Lung (tissue), 12 donors: ENCODE measurements around the gene KRTAP5-5. TPM values are rescaled to one million over a fixed set of nuclear protein-coding genes. Genes with fewer than 3 reads are reported as not detected.
A peak's percentile ranks its signal among the peaks of the same experiment; 100 is the strongest.

Experiments used
- ATAC-seq: fragments of 200-7000 bp; cut with Tn5 transposase; one replicate; pipeline ENCODE4 v1.9.1; 2020; ENCODE audit warnings: moderate number of reproducible peaks; ENCODE audit not compliant: insufficient read depth, low FRiP score
- DNase-seq, 3 donors: peaks; one replicate each; pipeline ENCODE4 v3.0.0-alpha.2; 2013 to 2017
- H3K27ac ChIP-seq, 2 donors: one replicate each; pipeline ENCODE4 v1.5.1; 2013; ENCODE audit warnings: mild to moderate bottlenecking in 2 of 2, moderate library complexity in 2 of 2, control low read depth in 1 of 2, inconsistent platforms in 1 of 2, low read depth in 1 of 2, low read length in 1 of 2
- H3K27me3 ChIP-seq, 3 donors: one replicate each; pipeline ENCODE4 v1.5.1; 2013; ENCODE audit warnings: low read length in 2 of 3; ENCODE audit not compliant: control insufficient read depth in 3 of 3, insufficient read depth in 3 of 3
- H3K36me3 ChIP-seq, 4 donors: one replicate each; pipeline ENCODE4 v1.5.1; 2013; ENCODE audit warnings: low read length in 4 of 4, mild to moderate bottlenecking in 1 of 4, moderate library complexity in 1 of 4; ENCODE audit not compliant: control insufficient read depth in 4 of 4, insufficient read depth in 4 of 4
- H3K4me1 ChIP-seq, 5 donors: one replicate each; pipeline ENCODE4 v1.5.1; 2013; ENCODE audit warnings: low read length in 5 of 5, mild to moderate bottlenecking in 2 of 5, moderate library complexity in 1 of 5; ENCODE audit not compliant: control insufficient read depth in 5 of 5, insufficient read depth in 5 of 5
- H3K4me3 ChIP-seq: one replicate; pipeline ENCODE4 v1.5.1; 2013; ENCODE audit warnings: mild to moderate bottlenecking, control low read depth, moderate library complexity
- H3K9ac ChIP-seq, 2 donors: one replicate each; pipeline ENCODE4 v1.5.1; 2013; ENCODE audit warnings: low read length in 2 of 2, control low read depth in 1 of 2; ENCODE audit not compliant: insufficient read depth in 1 of 2
- H3K9me3 ChIP-seq, 4 donors: one replicate each; pipeline ENCODE4 v1.5.1; 2013; ENCODE audit warnings: low read length in 3 of 4, mild to moderate bottlenecking in 1 of 4, moderate library complexity in 1 of 4; ENCODE audit not compliant: control insufficient read depth in 4 of 4, insufficient read depth in 3 of 4
- WGBS, 2 donors: extraction: QIAGEN DNeasy Blood & Tissue Kit; methylation state at CpG; one replicate each; pipeline ENCODE4 v1.1.7; 2013; 5-methylcytosine and 5-hydroxymethylcytosine counted together
- polyA plus RNA-seq, 2 donors: library from polyadenylated mRNA; stranded (reverse); fragments of 200-250 nt; gene quantifications; one replicate each; pipeline ENCODE4 v1.2.1, GENCODE V29; 2013
- total RNA-seq, 2 donors: library from RNA; depleted of rRNA in 1 of 2; stranded (reverse); fragments of >200 nt in 1 of 2; gene quantifications; one replicate each; pipeline ENCODE4 v1.2.1, GENCODE V29; 2014 to 2021
- TF ChIP-seq, protein P1 (sequence below): IDR thresholded peaks from 2 replicates; pipeline ENCODE4 v1.5.1; 2012; ENCODE audit warnings: mild to moderate bottlenecking; ENCODE audit errors: control extremely low read depth, extremely low read depth
- donor health status: control.
- donor health status: control.
- donor health status: Bipolar disorder and iron deficiency.
- donor health status: healthy.
- donor health status: DM: yes; HTN: yes; CAD: no.

KRTAP5-5 gene
- total and polyA plus RNA-seq, 4 donors: not detected

- no peak overlapping the region for H3K9ac ChIP-seq
- H3K4me3 ChIP-seq: no peak overlapping the region
- H3K36me3 ChIP-seq: no peaks in the 10 kb centered on the region
- DNase-seq (peak; percentile 25 to 71 (median 48)), ATAC-seq (no peak)
- H3K4me1 ChIP-seq: peaks cover 0 to 9% (median 0%) of the 10 kb centered on the region in 5 donors
- peaks cover 0 to 4% (median 0%) of the 10 kb centered on the region in 3 donors for H3K27me3 ChIP-seq
- H3K9me3 ChIP-seq: no peaks in the 10 kb centered on the region
- TF ChIP-seq, protein P1, sequence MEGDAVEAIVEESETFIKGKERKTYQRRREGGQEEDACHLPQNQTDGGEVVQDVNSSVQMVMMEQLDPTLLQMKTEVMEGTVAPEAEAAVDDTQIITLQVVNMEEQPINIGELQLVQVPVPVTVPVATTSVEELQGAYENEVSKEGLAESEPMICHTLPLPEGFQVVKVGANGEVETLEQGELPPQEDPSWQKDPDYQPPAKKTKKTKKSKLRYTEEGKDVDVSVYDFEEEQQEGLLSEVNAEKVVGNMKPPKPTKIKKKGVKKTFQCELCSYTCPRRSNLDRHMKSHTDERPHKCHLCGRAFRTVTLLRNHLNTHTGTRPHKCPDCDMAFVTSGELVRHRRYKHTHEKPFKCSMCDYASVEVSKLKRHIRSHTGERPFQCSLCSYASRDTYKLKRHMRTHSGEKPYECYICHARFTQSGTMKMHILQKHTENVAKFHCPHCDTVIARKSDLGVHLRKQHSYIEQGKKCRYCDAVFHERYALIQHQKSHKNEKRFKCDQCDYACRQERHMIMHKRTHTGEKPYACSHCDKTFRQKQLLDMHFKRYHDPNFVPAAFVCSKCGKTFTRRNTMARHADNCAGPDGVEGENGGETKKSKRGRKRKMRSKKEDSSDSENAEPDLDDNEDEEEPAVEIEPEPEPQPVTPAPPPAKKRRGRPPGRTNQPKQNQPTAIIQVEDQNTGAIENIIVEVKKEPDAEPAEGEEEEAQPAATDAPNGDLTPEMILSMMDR: no peak
- peak overlapping the region in 1 of 2 donors; percentile 37 for H3K27ac ChIP-seq
- WGBS, 2 donors: 48 to 65% methylated on average over 18 of the region's 18 CpGs
Measured at GRCh38 chr11:1639102-1639620, 9.6 kb downstream of the KRTAP5-5 start.

- H3K4me1 ChIP-seq: peaks cover 0 to 9% (median 0%) of the 10 kb centered on the region in 5 donors
- TF ChIP-seq, protein P1: no peak
- no peaks in the 10 kb centered on the region for H3K36me3 ChIP-seq
- H3K9ac ChIP-seq: no peak overlapping the region
- 41 to 61% methylated on average over 15 of the region's 15 CpGs for WGBS, 2 donors
- H3K27me3 ChIP-seq: peaks cover 0 to 4% (median 0%) of the 10 kb centered on the region in 3 donors
- no peak overlapping the region for H3K4me3 ChIP-seq
- ATAC-seq (no peak), DNase-seq (no peak)
- no peaks in the 10 kb centered on the region for H3K9me3 ChIP-seq
- no peak overlapping the region for H3K27ac ChIP-seq
Measured at GRCh38 chr11:1639666-1640065, 10.1 kb downstream of the KRTAP5-5 start.

GRCh38 chr11:1640076-1640946 is 10.7 kb downstream of the KRTAP5-5 start:
- H3K27ac ChIP-seq: no peak overlapping the region
- no peaks in the 10 kb centered on the region for H3K27me3 ChIP-seq
- no peak overlapping the region for H3K4me3 ChIP-seq
- WGBS, 2 donors: 54 to 59% methylated on average over 32 of the region's 32 CpGs
- H3K36me3 ChIP-seq: no peaks in the 10 kb centered on the region
- DNase-seq (peak; percentile 36 to 43 (median 41)), ATAC-seq (peak; percentile 49)
- no peaks in the 10 kb centered on the region for H3K9me3 ChIP-seq
- H3K9ac ChIP-seq: no peak overlapping the region
- H3K4me1 ChIP-seq: peaks cover 0 to 9% (median 0%) of the 10 kb centered on the region in 5 donors
- TF ChIP-seq, protein P1: peak; percentile 29
